G401 (cell line): ENCODE results near the gene CCDC134. TPM values are rescaled to one million over a fixed set of nuclear protein-coding genes. Genes with fewer than 3 reads are reported as not detected.
A peak's percentile ranks its signal among the peaks of the same experiment; 100 is the strongest.

Experiments used
- DNase-seq: peaks from one replicate; pipeline ENCODE4 v3.0.0-alpha.2; 2015; ENCODE audit warnings: low spot score
- in situ Hi-C: cut with HindIII; loops from 2 replicates; pipeline ENCODE4 v1.10.0; 2016; ENCODE audit warnings: low sequenced_read_pairs, mixed read lengths
- total RNA-seq: library from RNA; depleted of rRNA; stranded (reverse); fragments of >200 nt; shearing (Covaris generic); gene quantifications from 2 replicates; pipeline ENCODE4 v1.2.3, GENCODE V29; 2014; rRNA removed

The CCDC134 gene
- 10.0 and 10.8 TPM in 2 replicates for total RNA-seq

DNA sequence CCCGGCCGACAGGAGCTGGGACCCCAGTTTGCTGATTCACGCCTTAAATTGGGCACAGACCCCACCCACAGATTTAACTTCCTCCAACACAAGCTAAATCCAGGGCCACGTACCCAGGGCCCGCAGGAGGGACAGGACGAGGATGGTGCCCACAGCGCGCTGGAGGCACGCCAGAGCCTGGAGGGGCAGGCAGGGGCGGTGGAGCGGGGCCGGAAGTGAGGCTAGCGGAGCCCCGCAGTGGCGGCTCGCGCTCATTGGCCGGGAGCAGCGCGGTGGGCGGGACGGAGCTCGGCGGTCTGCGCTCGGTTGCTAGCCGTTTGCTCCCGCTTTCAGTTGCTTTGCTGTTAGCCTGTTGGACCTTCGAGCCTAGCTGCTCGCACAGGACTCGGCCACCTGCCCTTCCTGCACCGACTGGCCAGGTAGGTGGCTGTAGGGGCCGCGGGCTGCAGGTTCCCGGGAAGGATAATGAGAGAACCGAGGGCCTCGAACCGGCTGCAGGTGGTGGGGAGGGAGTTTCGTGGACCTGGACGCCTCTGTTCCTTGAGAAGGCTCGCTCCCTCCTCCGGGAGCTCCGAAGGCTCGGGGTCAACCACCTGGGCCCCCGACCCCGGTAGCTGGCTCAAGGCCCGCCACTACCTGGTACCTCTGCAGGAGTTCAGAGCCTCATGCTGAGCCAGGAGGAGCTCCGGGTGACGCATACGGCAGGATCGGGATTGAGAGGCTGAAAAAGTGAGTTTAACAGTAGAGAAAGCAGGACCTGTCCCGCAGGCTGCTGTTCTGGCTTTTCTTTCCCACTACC, at the start of gene CCDC134:
Gene CCDC134, plus strand, starts transcription at position 332 of the 799 bp plus-strand sequence. CDS start 8,212 bp downstream, outside the sequence.
- DNase-seq: peak; percentile 94
- in situ Hi-C loops: no loop called here

DNA sequence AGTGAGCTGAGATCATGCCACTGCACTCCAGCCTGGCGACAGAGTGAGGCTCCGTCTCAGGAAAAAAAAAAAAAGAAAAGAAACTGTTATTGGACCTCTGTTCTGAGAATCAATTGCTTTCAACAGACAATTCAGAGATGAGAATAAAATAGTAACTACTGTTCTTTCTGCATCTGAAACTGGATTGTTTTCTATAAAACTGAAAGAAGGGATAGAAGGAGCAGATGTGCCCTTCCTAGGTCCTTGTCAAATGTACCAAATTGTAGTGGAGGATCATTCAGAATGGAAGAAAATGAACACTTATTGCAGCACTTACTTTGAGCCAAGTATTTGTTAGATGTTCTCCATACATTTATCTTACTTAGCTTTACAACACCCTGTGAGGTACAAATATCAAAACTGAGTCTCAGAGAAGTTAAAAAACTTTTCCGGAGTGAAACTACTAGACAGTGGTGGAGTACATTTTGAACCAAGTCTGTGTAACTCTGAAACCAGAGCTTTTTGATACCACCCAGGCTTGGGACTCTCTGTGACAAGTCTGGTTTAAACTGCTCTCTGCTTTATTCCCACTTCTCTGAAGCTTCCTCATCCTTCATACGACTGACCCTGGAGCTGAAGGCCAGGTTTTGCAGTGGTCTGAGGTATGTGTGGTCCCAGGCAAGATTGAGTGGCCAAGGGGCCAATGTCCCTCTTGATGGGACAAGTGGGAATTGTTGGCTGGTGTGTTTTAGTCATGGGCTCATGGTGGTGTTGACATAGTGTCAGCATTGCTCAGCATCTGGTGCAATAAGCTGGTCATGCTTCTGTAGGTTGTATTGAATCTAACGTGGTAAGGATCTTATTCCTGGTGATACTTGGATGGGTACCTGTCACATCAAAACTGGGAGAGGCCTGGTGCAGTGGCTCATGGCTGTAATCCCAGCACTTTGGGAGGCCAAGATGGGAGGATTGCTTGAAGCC, 48.2 kb upstream of the CCDC134 start:
- in situ Hi-C loops: no loop called here
- no peak for DNase-seq

- no peak for DNase-seq
- in situ Hi-C loops: no loop called here
Observed at GRCh38 chr22:41753984-41754383, 46.5 kb upstream of the CCDC134 start.

GRCh38 chr22:41757502-41757901, 43.0 kb upstream of the CCDC134 start:
- in situ Hi-C loops: no loop called here
- DNase-seq: no peak

- in situ Hi-C loops: no loop called here
- DNase-seq: peak; percentile 77
Observed at GRCh38 chr22:41758231-41758630, 42.2 kb upstream of the CCDC134 start.

GRCh38 chr22:41762980-41763779, 37.3 kb upstream of the CCDC134 start:
- no peak for DNase-seq
- in situ Hi-C loops: no loop called here

DNA sequence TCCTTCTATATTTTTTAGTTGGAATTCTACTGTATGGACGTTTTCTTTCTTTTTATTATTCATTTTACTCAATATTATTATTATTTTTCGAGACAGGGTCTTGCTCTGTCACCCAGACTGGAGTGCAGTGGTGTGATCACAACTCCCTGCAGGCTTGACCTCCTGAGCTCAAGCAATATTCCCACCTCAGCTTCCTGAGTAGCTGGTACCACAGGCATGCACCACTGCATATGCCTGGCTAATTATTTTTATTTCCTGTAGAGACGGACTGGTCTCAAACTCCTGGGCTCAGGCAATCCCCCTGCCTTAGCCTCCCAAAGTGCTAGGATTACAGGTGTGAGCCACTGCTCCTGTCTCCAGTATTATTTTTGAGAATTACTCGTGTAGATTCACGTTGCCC, 34.0 kb upstream of the CCDC134 start:
- in situ Hi-C loops: no loop called here
- no peak for DNase-seq

DNA sequence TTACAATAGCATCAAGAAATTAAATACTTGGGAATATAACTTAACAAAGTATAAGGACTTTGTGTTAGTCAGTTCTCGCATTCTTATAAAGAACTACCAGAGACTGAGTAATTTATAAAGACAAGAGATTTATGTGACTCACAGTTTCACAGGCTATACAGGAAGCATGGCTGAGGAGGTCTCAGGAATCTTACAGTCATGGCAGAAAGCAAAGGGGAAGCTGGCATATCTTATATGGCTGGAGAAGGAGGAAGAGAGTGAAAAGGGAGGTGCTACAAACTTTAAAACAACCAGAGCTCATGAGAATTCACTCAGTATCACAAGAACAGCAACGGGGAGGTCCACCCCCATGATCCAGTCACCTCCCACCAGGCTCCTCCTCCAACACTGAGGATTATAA, 32.0 kb upstream of the CCDC134 start:
- no peak for DNase-seq
- in situ Hi-C loops: no loop called here

GRCh38 chr22:41770715-41771468, 29.6 kb upstream of the CCDC134 start:
- in situ Hi-C loops: no loop called here
- no peak for DNase-seq

DNA sequence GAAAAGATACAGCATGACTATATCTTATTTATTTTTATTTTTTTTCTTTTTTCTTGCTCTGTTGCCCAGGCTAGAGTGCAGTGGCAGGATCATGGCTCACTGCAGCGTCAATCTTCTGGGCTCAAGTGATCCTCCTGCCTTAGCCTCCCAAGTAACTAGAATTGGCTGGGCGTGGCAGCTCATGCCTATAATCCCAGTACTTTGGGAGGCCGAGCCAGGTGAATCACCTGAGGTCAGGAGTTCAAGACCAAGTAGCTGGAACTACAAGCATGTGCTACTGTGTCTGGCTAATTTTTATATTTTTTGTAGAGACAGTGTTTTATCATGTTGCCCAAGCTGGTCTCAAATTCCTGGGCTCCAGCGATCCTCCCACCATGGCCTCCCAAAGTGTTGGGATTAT, 28.3 kb upstream of the CCDC134 start:
- in situ Hi-C loops: no loop called here
- DNase-seq: no peak

- in situ Hi-C loops: no loop called here
- DNase-seq: no peak
Observed at GRCh38 chr22:41772645-41773044, 27.8 kb upstream of the CCDC134 start.

DNA sequence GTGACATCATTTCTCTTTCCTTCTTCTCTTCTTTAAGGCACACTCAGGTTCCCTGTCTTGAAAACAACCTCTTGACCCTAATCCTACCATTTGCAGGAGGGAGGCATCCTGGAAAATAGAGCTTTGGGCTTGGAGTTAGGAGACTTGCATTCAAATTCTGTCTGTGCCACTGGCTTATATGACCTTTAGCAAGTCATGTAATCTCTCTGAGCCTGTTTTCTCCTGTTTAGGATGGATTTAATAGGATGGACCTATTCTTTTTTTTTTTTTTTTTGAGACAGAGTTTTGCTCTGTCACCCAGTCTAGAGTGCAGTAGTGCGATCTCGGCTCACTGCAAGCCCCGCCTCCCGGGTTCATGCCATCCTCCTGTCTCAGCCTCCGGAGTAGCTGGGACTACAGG, 25.1 kb upstream of the CCDC134 start:
- no peak for DNase-seq
- in situ Hi-C loops: no loop called here

- in situ Hi-C loops: no loop called here
- no peak for DNase-seq
Observed at GRCh38 chr22:41775976-41776375, 24.5 kb upstream of the CCDC134 start.

- in situ Hi-C loops: no loop called here
- DNase-seq: no peak
Observed at GRCh38 chr22:41776381-41776780, 24.1 kb upstream of the CCDC134 start.

- no peak for DNase-seq
- in situ Hi-C loops: no loop called here
Observed at GRCh38 chr22:41777749-41778425, 22.6 kb upstream of the CCDC134 start.

DNA sequence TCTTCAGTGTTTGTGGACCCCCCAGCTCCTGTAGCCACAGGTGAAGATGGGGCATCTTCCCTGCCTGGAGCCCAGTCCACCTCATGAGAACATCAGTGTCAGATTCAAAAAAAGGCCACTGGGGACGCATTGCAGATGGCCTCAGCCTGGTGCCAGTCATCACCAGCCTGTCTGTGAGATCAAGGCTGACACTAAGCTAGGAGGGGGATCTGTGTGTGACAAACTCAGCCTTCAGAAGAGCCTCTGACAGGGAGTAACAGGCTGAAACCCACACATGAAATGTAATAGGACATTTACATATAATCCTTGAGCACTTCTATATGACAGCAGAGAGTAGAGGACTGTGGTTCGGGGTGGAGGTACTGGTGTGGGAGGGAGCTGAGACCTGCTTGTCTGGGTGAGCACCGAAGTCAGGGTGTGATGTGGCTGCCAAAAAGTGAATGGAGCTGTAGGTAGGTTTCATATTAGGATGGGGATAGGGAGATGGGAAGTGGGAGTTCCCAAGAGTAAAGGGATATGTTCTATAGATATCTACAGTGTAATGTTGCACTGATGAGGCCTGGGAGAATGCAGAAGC, 20.5 kb upstream of the CCDC134 start:
- in situ Hi-C loops: no loop called here
- no peak for DNase-seq

DNA sequence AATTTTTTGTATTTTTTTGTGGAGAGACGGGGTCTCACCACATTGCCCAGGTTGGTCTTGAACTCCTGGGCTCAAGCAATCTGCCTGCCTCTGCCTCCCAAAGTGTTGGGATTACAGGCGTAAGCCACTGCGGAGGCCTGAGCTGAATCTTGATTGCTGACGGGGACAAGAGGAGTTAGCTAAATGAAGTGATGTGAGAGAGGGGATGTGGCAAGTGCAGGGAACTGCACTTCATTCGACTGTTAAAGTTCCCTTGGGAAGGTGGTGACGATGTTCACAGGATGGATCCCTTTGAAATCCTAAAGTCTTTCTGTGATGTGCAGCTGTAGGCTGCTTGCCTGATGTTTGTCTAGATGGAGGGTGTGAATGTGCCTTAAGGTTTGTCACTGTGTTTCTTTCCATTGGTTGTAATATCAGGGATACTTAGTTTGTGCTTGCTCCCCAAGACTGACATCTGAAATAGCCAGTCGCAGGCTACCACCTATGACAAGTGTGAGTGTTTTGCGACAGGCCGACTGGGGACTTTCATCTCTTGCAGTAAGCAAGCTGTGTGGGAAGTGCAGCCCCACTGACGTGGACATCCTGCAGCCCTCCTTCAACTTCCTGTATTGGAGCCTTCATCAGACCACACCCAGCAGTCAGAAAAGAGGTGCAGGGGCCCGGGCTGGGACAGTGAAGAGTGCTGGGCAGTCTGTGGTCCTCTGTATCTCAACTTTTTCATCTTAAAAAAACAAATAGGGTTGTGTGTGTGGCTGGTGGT, 19.6 kb upstream of the CCDC134 start:
- DNase-seq: no peak
- in situ Hi-C loops: no loop called here
